Loucy (cell line): ENCODE measurements around the gene RPL12.
A peak's percentile ranks its signal among the peaks of the same experiment; 100 is the strongest.

ENCODE experiments used
- H2AFZ ChIP-seq: fragments of 200-600 bp; sonication (generic); 2 replicates; pipeline ENCODE4 v1.6.0; 2016; ENCODE audit warnings: antibody characterized with exemption, mild to moderate bottlenecking, low read length, moderate library complexity
- H3F3A ChIP-seq: fragments of 200-600 bp; 2 replicates; pipeline ENCODE4 v1.6.0; 2016; ENCODE audit warnings: antibody characterized with exemption, low read depth, mild to moderate bottlenecking
- H3K27me3 ChIP-seq: fragments of 200-600 bp; sonication (generic); 2 replicates; pipeline ENCODE4 v1.6.1; 2014; ENCODE audit warnings: low read length, mild to moderate bottlenecking; ENCODE audit not compliant: insufficient read depth, poor library complexity, severe bottlenecking
- H3K36me3 ChIP-seq: fragments of 200-600 bp; sonication (generic); 2 replicates; pipeline ENCODE4 v1.6.1; 2016; ENCODE audit warnings: low read length; ENCODE audit not compliant: insufficient read depth
- H3K4me1 ChIP-seq: fragments of 200-600 bp; sonication (generic); 2 replicates; pipeline ENCODE4 v1.5.1; 2014; ENCODE audit warnings: low read length, mild to moderate bottlenecking; ENCODE audit not compliant: insufficient read depth, poor library complexity, severe bottlenecking
- H3K4me2 ChIP-seq: fragments of 200-600 bp; sonication (generic); 2 replicates; pipeline ENCODE4 v1.6.0; 2014; ENCODE audit warnings: antibody characterized with exemption, low read length, low read depth, mild to moderate bottlenecking; ENCODE audit not compliant: poor library complexity, severe bottlenecking
- H3K4me3 ChIP-seq: fragments of 200-600 bp; sonication (generic); 2 replicates; pipeline ENCODE4 v1.5.1; 2014; ENCODE audit warnings: low read length, mild to moderate bottlenecking, mixed read lengths; ENCODE audit not compliant: poor library complexity, severe bottlenecking
- H3K79me2 ChIP-seq: fragments of 200-600 bp; sonication (generic); 2 replicates; pipeline ENCODE4 v1.6.1; 2014; ENCODE audit warnings: low read length; ENCODE audit not compliant: insufficient read depth
- H3K9ac ChIP-seq: fragments of 200-600 bp; sonication (generic); 2 replicates; pipeline ENCODE4 v1.6.0; 2014; ENCODE audit warnings: mild to moderate bottlenecking, low read depth, low read length, moderate library complexity; ENCODE audit not compliant: poor library complexity, severe bottlenecking
- H3K9me2 ChIP-seq: fragments of 200-600 bp; sonication (generic); replicated peaks from 2 replicates; pipeline ENCODE4 v1.6.1; 2016; ENCODE audit warnings: low read depth, low read length, mixed read lengths
- H3K9me3 ChIP-seq: fragments of 200-600 bp; sonication (generic); 2 replicates; pipeline ENCODE4 v1.6.1; 2014; ENCODE audit warnings: mild to moderate bottlenecking, antibody characterized with exemption, low read length, low read depth; ENCODE audit not compliant: insufficient read depth
- H4K20me1 ChIP-seq: fragments of 200-600 bp; sonication (generic); 2 replicates; pipeline ENCODE4 v1.6.0; 2014; ENCODE audit warnings: antibody characterized with exemption, low read length, mild to moderate bottlenecking; ENCODE audit not compliant: insufficient read depth, poor library complexity, severe bottlenecking
- CTCF ChIP-seq: fragments of 200-600 bp; sonication (generic); conservative IDR thresholded peaks from 2 replicates; pipeline ENCODE4 v1.5.1; 2014; ENCODE audit warnings: mild to moderate bottlenecking, antibody characterized with exemption, low read length
- EZH2phosphoT487 ChIP-seq: fragments of 200-600 bp; IDR thresholded peaks from 2 replicates; pipeline ENCODE4 v1.6.1; 2018; ENCODE audit warnings: antibody characterized with exemption, mild to moderate bottlenecking, moderate library complexity, borderline replicate concordance

The RPL12 gene

GRCh38 chr9:127450243-127450760, 904 bp downstream of the RPL12 start:
- peaks cover 39% of the 10 kb centered on the region for H4K20me1 ChIP-seq
- peaks cover 51% of the 10 kb centered on the region for H3K79me2 ChIP-seq
- peak overlapping the region; percentile 99 for H3K4me2 ChIP-seq
- H3K4me3 ChIP-seq: peak overlapping the region; percentile 98
- peaks cover 33% of the 10 kb centered on the region for H3K4me1 ChIP-seq
- TF ChIP-seq EZH2phosphoT487: no peak
- no peak for TF ChIP-seq CTCF
- no peaks in the 10 kb centered on the region for H3K9me2 ChIP-seq
- no peak overlapping the region for H2AFZ ChIP-seq
- H3F3A ChIP-seq: peaks cover 12% of the 10 kb centered on the region; the same call in 1 of the 2 replicates
- H3K36me3 ChIP-seq: peaks cover 44% of the 10 kb centered on the region
- H3K9me3 ChIP-seq: no peaks in the 10 kb centered on the region
- H3K9ac ChIP-seq: peak overlapping the region; percentile 97
- peaks cover 9% of the 10 kb centered on the region for H3K27me3 ChIP-seq

- H3F3A ChIP-seq: peaks cover 18% of the 10 kb centered on the region; the same call in 1 of the 2 replicates
- TF ChIP-seq EZH2phosphoT487 (no peak), CTCF (no peak)
- peaks cover 51% of the 10 kb centered on the region for H3K79me2 ChIP-seq
- H3K4me3 ChIP-seq: peak overlapping the region; percentile 98
- no peaks in the 10 kb centered on the region for H3K9me2 ChIP-seq
- H3K36me3 ChIP-seq: peaks cover 53% of the 10 kb centered on the region
- no peaks in the 10 kb centered on the region for H3K9me3 ChIP-seq
- peaks cover 33% of the 10 kb centered on the region for H3K4me1 ChIP-seq
- H4K20me1 ChIP-seq: peaks cover 39% of the 10 kb centered on the region
- no peak overlapping the region for H2AFZ ChIP-seq
- peak overlapping the region; percentile 97 for H3K9ac ChIP-seq
- peak overlapping the region; percentile 99 for H3K4me2 ChIP-seq
- H3K27me3 ChIP-seq: peaks cover 9% of the 10 kb centered on the region
These were observed 1.8 kb downstream of the RPL12 start for GRCh38 chr9:127449332-127449966.

- peaks cover 39% of the 10 kb centered on the region for H4K20me1 ChIP-seq
- H3K36me3 ChIP-seq: peaks cover 57% of the 10 kb centered on the region
- H3F3A ChIP-seq: peaks cover 18% of the 10 kb centered on the region; the same call in 1 of the 2 replicates
- H3K27me3 ChIP-seq: peaks cover 9% of the 10 kb centered on the region
- H3K79me2 ChIP-seq: peaks cover 51% of the 10 kb centered on the region
- H3K4me3 ChIP-seq: peak overlapping the region; percentile 98
- peak overlapping the region; percentile 97 for H3K9ac ChIP-seq
- no peak for TF ChIP-seq EZH2phosphoT487
- no peak for TF ChIP-seq CTCF
- H3K4me2 ChIP-seq: peak overlapping the region; percentile 99
- H2AFZ ChIP-seq: no peak overlapping the region
- no peaks in the 10 kb centered on the region for H3K9me2 ChIP-seq
- H3K9me3 ChIP-seq: no peaks in the 10 kb centered on the region
- peaks cover 33% of the 10 kb centered on the region for H3K4me1 ChIP-seq
These were observed 2.9 kb downstream of the RPL12 start for GRCh38 chr9:127448112-127448805.
